GM12873 (cell line): ENCODE data around the gene LRRC45.

ENCODE experiments used
- CTCF ChIP-seq: IDR thresholded peaks from 2 replicates; pipeline ENCODE4 v1.5.1; 2012; ENCODE audit warnings: low read depth, mild to moderate bottlenecking, moderate library complexity, low read length, control low read depth; ENCODE audit not compliant: insufficient read depth; ENCODE audit errors: missing control alignments

The LRRC45 gene

DNA sequence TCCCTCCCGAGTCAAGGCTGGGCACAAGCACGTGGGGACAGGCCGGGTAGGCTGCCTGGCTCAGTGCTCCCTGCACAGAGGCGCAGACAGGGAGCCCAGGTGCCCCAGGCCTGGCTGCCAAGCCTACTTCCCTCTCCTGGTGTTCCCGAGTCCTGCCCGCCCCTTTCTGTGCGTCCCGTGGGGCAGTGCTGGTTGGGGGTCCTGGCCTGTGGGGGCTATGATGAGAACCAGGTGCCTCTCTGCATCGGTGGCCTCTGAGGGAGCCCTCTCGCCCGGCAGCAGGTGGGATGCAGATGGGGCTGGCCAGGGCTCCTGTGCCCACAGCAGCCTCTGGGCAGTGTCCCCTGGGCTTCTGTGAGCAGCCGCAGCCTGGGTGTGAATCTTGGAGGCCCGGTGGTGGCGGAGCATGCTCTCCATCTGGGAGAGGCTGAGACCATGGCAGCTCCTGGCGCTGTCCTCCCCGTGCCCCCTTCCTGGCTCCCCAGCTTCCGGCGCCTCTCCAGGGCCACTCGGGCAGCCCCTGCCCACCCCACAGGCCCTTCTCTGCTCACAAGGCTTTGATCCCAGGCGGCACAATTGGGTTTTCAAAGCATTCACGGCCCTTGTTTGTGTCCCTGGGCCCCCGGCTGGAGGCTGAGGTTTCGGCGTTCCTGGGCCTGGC, 7.7 kb upstream of the LRRC45 start:
- TF ChIP-seq CTCF = no peak

GRCh38 chr17:82016061-82016874, 6.8 kb upstream of the LRRC45 start:
- no peak for TF ChIP-seq CTCF

DNA sequence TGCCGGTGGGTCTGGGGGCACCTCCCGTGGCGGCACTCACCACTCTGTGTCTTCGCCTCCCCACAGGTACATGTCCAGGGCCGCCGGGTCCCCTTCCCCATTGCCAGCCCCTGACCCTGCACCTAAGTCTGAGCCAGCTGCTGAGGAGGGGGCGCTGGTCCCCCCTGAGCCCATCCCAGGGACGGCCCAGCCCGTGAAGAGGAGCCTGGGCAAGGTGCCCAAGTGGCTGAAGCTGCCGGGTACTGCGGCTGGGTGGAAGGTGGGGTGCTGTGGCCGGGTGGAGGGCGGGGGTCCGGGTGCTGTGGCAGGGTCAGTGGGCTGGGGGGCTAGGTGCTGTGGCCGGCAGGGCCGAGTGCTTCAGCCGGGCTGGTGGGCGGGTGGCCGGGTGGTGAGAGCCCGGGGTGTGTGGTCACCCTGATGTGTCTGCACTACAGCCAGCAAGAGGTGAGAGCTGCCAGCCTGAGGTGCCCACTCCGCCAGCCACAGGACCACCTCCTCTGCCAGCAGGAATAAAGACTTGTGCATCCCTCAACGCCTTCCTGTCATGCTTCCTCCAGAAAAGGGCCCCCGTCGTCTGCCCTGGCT, 6.1 kb upstream of the LRRC45 start:
- no peak for TF ChIP-seq CTCF

DNA sequence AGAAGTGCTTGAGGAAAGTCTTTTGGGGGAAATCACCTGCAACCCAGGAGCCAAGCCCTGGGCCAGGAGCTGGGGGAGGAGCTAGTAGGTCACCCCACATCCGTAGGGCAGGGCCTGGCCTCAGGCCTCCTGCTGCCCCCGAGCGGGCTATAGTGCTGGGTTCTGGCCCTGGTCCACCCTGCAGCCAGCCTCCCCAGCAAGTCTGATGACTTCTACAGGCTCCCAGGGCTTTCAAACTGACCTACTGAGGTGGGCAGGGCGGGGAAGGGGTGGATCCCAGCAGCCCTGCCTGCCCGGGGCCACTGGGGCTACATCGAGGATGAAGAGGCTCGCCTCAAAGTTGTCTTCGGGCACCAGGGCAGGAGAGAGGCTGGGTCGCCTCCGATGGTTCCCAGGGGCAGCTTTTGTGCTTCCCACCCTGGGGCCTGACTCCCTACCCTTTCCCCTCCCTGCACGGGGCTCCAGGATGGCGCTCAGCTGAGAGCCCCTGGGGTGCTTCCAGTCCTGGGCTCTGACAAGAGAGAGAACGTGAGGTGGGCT, 5.4 kb upstream of the LRRC45 start:
- TF ChIP-seq CTCF = no peak

- no peak for TF ChIP-seq CTCF
Observed at GRCh38 chr17:82018152-82018988, 4.7 kb upstream of the LRRC45 start.

- TF ChIP-seq CTCF = no peak
Observed at GRCh38 chr17:82018989-82019689, 4.0 kb upstream of the LRRC45 start.
